Smooth muscle cell (in vitro differentiated cells): ENCODE data around the gene TINAGL1. TPM values are rescaled to one million over a fixed set of nuclear protein-coding genes. Genes with fewer than 3 reads are reported as not detected.
A peak's percentile ranks its signal among the peaks of the same experiment; 100 is the strongest.

Experiments used
- DNase-seq: peaks from one replicate; lab custom pipeline; 2025; ENCODE audit not compliant: unreplicated experiment; lab: John Stamatoyannopoulos, UW
- H2AFZ ChIP-seq: fragments of 200-600 bp; sonication (generic); 2 replicates; pipeline ENCODE4 v1.6.0; 2016; ENCODE audit warnings: antibody characterized with exemption, low read depth, mild to moderate bottlenecking
- H3F3A ChIP-seq: fragments of 200-600 bp; sonication (generic); 2 replicates; pipeline ENCODE4 v1.6.0; 2017; ENCODE audit warnings: antibody characterized with exemption, low read depth
- H3K27ac ChIP-seq: fragments of 200-600 bp; sonication (generic); 2 replicates; pipeline ENCODE4 v1.5.1; 2016; ENCODE audit warnings: low read depth, mild to moderate bottlenecking
- H3K27me3 ChIP-seq: fragments of 200-600 bp; sonication (generic); 2 replicates; pipeline ENCODE4 v1.6.1; 2016; ENCODE audit warnings: low read depth, mild to moderate bottlenecking
- H3K36me3 ChIP-seq: fragments of 200-600 bp; sonication (generic); 2 replicates; pipeline ENCODE4 v1.5.1; 2016; ENCODE audit warnings: low read depth
- H3K4me1 ChIP-seq: fragments of 200-600 bp; sonication (generic); 2 replicates; pipeline ENCODE4 v1.5.1; 2016; ENCODE audit warnings: low read depth
- H3K4me2 ChIP-seq: fragments of 200-600 bp; sonication (generic); 2 replicates; pipeline ENCODE4 v1.6.0; 2016; ENCODE audit warnings: mild to moderate bottlenecking
- H3K4me3 ChIP-seq: fragments of 200-600 bp; sonication (generic); 2 replicates; pipeline ENCODE4 v1.5.1; 2016; ENCODE audit warnings: mild to moderate bottlenecking
- H3K79me2 ChIP-seq: fragments of 200-600 bp; sonication (generic); 2 replicates; pipeline ENCODE4 v1.6.0; 2016; ENCODE audit warnings: low read depth, mild to moderate bottlenecking
- H3K9ac ChIP-seq: fragments of 200-600 bp; sonication (generic); 2 replicates; pipeline ENCODE4 v1.6.0; 2016; ENCODE audit warnings: low read depth
- H3K9me3 ChIP-seq: fragments of 200-600 bp; sonication (generic); replicated peaks from 2 replicates; pipeline ENCODE4 v1.5.1; 2016; ENCODE audit warnings: low read depth
- H4K20me1 ChIP-seq: fragments of 200-600 bp; sonication (generic); 2 replicates; pipeline ENCODE4 v1.6.0; 2016; ENCODE audit warnings: low read depth
- WGBS: methylation state at CpG from one replicate; pipeline ENCODE4 v1.1.7; 2016; ENCODE audit warnings: low lambda C conversion rate; 5-methylcytosine and 5-hydroxymethylcytosine counted together
- polyA plus RNA-seq: library from polyadenylated mRNA; unstranded; fragments of >200 nt; fragmentation: Nextera tagmentation; extraction: Ambion mirVana; gene quantifications from 2 replicates; pipeline ENCODE4 v1.2.1, GENCODE V29; 2016
- total RNA-seq: library from RNA; depleted of rRNA; stranded (reverse); fragments of >200 nt; gene quantifications from 2 replicates; pipeline ENCODE4 v1.2.3, GENCODE V29; 2014
- TF ChIP-seq, protein P1 (sequence below): fragments of 200-600 bp; sonication (generic); IDR thresholded peaks from 2 replicates; pipeline ENCODE4 v1.5.1; 2017; ENCODE audit warnings: borderline replicate concordance, mild to moderate bottlenecking, antibody characterized with exemption; ENCODE audit not compliant: insufficient read depth, poor library complexity, severe bottlenecking

The TINAGL1 gene
- total and polyA plus RNA-seq, 2 experiments from 2014 or later, result 40.9 to 142 TPM

DNA sequence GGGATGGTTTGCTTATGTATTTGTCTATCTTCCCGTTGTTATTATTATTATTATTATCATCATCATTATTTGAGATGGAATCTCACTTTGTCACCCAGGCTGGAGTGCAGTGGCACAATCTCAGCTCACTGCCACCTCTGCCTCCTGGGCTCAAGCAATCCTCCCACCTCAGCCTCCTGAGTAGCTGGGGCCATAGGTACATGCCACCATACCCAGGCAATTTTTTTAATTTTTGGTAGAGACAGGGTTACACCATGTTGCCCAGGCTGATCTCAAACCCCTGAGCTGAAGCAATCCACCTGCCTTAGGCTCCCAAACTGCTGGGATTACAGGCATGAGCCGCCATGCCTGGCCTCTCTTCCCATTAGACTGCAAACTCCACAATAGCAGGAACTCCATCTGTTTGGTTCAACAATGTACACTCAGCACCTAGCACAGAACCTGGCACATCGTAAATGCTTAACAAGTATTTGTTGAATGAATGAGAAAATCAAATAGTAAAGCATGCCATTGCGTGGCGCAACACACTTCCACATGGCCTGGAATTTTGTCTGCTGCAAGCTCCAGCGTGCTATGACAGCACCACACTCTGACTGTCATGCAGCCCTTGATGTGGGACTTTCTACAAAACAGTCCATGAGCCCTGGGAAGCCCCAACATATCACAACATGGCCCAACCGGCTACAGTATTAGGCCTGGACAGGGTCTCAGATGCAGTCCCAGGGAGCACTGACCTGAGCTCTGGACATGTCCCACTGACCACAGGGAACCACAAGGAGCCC, 3.8 kb upstream of the TINAGL1 start:
- peaks cover 9% of the 10 kb centered on the region for H3K4me1 ChIP-seq
- H3K4me3 ChIP-seq, result no peak overlapping the region
- H3K9ac ChIP-seq, result no peak overlapping the region
- peaks cover 7% of the 10 kb centered on the region for H3F3A ChIP-seq
- TF ChIP-seq, protein P1, sequence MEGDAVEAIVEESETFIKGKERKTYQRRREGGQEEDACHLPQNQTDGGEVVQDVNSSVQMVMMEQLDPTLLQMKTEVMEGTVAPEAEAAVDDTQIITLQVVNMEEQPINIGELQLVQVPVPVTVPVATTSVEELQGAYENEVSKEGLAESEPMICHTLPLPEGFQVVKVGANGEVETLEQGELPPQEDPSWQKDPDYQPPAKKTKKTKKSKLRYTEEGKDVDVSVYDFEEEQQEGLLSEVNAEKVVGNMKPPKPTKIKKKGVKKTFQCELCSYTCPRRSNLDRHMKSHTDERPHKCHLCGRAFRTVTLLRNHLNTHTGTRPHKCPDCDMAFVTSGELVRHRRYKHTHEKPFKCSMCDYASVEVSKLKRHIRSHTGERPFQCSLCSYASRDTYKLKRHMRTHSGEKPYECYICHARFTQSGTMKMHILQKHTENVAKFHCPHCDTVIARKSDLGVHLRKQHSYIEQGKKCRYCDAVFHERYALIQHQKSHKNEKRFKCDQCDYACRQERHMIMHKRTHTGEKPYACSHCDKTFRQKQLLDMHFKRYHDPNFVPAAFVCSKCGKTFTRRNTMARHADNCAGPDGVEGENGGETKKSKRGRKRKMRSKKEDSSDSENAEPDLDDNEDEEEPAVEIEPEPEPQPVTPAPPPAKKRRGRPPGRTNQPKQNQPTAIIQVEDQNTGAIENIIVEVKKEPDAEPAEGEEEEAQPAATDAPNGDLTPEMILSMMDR, result no peak
- no peak overlapping the region for H2AFZ ChIP-seq
- H3K9me3 ChIP-seq, result no peaks in the 10 kb centered on the region
- H3K4me2 ChIP-seq, result no peak overlapping the region
- peak overlapping the region; percentile 75 for H3K27ac ChIP-seq
- DNase-seq, result no peak
- WGBS, result 67% methylated on average over 7 of the region's 7 CpGs
- no peaks in the 10 kb centered on the region for H3K36me3 ChIP-seq
- no peaks in the 10 kb centered on the region for H3K27me3 ChIP-seq
- H4K20me1 ChIP-seq, result no peaks in the 10 kb centered on the region
- H3K79me2 ChIP-seq, result peaks cover 3% of the 10 kb centered on the region

DNA sequence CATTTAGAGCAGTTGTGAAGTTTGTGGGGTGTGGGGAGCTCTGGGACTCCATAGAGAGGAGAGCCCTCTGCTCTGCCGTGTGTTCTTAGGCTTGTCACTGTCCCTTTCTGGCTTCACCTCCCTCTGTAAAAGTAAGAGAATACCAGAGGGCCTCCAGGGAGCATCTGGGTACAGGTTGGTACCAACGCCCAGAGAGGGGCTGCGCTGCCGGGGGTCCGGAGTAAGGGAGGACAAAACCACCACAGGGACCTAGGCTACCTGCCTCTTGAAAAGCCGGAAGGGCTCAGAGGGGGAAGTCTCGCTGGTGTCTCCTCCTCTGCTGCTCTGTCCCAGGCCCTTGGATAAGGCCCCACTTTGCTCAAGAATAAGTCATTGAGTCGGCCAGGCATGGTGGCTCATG, 3.1 kb upstream of the TINAGL1 start:
- TF ChIP-seq, protein P1, result no peak
- Histone ChIP-seq H3K36me3 (no peaks in the 10 kb centered on the region), H3K4me3 (no peak overlapping the region), H3K4me2 (no peak overlapping the region), H3K79me2 (peaks cover 4% of the 10 kb centered on the region), H3K27me3 (no peaks in the 10 kb centered on the region), H3K27ac (peak overlapping the region; percentile 75), H4K20me1 (no peaks in the 10 kb centered on the region), H3K9me3 (no peaks in the 10 kb centered on the region), H2AFZ (no peak overlapping the region), H3F3A (peaks cover 7% of the 10 kb centered on the region), H3K4me1 (peaks cover 9% of the 10 kb centered on the region), H3K9ac (no peak overlapping the region)
- DNase-seq, result no peak
- 89% methylated on average over 8 of the region's 8 CpGs for WGBS

DNA sequence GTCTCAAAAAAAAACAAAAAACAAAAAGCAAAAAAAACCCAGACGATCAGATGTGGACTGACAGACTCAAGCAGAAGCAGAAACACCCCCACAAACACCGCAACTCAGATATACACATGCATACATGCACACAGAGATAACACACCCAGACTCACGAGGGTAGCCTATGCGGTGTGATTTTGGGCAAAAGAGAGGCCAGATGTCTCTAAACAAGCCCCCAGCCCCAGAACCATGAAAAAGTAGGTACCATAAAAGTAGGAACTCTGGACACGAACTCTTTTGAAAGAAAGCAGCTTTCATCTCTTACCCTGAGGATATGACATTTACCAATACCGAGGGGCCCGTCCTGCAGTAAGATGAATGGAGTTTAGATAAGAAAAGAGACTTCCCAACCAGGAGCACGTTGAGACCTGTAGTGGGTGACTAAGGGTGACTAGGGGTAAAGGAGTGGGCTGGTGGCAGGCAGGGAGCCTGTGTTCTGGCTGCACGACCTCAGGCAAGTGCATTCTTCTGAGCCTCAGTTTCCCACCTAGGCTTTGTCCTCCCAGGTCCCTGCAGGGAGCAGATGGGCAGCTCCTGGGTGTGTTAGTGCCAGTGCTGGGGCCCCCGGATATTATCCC, 1.5 kb upstream of the TINAGL1 start:
- no peaks in the 10 kb centered on the region for H4K20me1 ChIP-seq
- no peak overlapping the region for H3K4me3 ChIP-seq
- H3K79me2 ChIP-seq, result peaks cover 4% of the 10 kb centered on the region
- peaks cover 9% of the 10 kb centered on the region for H3K4me1 ChIP-seq
- no peak overlapping the region for H2AFZ ChIP-seq
- 22% methylated on average over 10 of the region's 10 CpGs for WGBS
- H3K36me3 ChIP-seq, result no peaks in the 10 kb centered on the region
- no peak overlapping the region for H3K9ac ChIP-seq
- peaks cover 7% of the 10 kb centered on the region for H3F3A ChIP-seq
- no peaks in the 10 kb centered on the region for H3K27me3 ChIP-seq
- DNase-seq, result no peak
- H3K27ac ChIP-seq, result peak overlapping the region; percentile 75
- no peaks in the 10 kb centered on the region for H3K9me3 ChIP-seq
- TF ChIP-seq, protein P1, result no peak
- peak overlapping the region; percentile 79 for H3K4me2 ChIP-seq
